NCI-H82 treated with DMSO at 0.1 percent for 48 hours (cell line): ENCODE results near the gene ROR1.
A peak's percentile ranks its signal among the peaks of the same experiment; 100 is the strongest.
"Not testable (repeated sequence)": the region's sequence is repeated elsewhere in the genome, so short reads cannot be mapped to it uniquely, and the experiment has no call there.

Experiments used
- DNase-seq: peaks from one replicate; lab custom pipeline; 2025; ENCODE audit not compliant: unreplicated experiment; lab: John Stamatoyannopoulos, UW

The ROR1 gene

DNA sequence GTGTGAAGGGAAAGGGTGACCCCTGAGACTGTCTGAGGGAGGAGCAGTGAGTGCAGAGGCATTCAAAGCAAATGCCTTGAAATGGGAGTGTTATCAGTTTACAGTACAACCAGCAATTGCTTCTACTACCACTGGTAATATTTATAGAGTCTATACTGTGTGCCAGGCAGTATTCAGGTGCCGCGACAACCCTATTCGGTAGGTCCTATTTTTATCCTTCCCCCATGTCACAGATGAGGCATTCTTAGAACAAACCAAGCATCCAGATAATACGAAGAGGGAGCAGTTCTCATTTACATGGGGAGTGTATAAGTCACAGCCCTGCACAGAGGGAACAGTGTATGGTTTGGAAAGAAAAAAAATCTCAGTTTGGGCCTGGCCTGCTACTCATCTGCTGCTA lies 18.3 kb downstream of the ROR1 start:
- no peak for DNase-seq

DNA sequence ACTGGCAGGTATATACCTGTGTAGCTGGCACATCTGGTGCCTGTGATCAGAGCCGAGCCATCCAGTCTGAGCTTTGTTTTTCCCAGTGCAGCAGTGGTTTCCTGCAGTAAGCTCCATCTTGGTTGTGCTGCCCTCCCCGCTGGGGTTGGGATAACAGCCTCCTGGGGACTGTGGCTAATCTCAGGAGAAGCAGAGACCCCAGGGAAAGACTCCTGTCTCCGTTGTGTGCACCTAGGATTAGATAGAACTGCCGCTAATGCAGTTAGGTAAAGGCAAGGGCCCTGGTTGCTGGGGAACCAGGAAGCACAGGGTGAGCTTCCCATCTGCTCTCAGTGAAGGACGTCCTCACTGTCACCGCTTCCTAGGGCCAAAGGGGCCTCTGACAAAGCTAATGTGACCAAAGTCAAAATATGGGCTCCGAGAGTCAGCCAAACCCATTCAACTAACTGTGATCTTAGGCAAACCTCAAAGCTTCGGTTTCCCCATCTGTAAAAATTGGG lies 20.0 kb downstream of the ROR1 start:
- peak; percentile 83 for DNase-seq

DNA sequence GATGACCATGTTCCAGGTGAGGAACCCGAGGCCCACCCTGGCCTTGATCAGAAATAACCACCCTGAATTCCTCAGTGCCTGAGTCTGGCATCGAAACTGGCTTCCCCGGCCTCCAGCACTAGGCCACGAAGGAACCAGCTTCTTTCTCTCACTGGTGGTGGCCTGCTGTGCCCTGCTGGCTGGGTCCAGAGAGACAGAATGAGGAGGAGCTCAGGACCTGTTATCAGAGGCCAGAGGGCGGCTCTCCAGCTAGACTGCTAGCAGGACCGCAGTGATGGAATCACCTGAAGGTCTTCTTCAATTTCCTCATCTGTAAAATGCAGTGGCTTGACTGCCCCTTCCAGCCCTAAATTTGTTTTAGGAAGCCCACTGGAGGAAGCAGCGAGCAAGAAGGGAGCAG lies 20.5 kb downstream of the ROR1 start:
- no peak for DNase-seq

DNA sequence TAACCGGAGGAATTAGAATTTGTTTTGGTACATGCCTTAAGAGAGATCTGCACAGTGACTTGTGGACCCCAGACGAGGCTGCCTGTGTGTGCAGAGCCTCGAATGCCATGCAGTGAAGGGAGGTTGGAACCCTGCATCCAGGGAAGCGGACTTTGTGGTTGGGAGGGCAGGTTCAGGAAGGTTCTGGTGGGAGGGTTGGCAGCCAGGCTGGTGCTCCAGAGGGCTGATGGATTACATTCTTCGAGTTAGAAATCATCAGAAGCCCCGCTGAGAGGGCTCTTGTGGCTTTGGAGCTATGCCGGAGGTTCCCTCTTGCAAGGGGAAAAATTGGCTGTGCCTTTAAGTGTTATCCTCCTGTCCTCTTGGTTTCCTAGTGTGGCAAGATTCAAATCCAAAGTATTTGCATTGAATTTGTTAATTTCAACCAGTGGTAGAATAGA lies 21.1 kb downstream of the ROR1 start:
- no peak for DNase-seq

DNA sequence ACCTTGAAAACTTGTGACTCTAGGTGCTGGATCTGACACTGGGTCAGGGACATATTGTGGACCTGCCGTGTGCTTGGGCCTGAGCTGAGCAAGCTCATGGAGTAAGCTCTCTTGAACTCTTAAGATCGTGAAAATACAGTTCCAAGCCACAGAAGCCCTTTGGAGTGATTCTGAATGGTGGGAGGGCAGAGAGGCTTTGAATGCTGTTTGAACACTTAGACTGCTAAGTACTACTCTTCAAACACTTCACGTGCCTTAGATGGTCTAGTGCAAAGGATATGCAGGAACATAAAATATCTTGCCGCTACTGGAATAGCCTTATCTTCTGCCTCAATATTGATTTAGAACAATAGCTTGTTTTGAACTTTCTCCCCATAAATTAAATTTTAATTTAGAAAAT lies 21.6 kb downstream of the ROR1 start:
- DNase-seq: no peak

DNA sequence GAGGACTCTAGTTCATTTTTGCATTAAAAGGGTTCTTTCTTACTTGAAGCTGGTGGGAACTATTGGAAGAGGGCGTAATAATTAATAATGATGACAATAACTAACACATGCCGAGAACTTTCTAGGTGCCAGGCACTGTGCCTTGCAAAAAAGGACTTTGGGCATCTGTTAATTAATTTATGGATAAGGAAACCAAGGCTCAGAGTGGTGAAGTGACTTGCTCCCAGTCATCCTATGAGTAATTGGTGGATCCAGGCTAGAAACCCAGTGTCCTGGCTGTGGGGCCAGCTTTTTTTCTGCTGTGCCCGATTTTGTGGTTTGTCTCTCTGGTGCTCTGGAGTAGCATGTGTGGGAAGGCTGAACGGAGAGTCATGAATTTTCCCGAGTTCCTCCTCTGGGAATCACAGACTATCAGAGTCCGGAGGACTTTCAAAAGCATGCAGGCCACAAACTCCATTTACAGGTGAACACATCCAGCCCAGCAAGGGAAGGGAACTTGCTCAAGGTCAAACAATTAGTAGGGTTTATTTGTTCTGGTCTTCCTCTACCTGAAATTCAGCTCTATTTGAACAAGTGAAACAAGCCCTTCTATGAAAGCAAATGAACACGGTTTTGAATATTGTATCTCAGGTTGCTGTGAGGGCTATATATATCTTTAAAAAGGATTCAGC lies 23.4 kb downstream of the ROR1 start:
- DNase-seq: no peak

DNA sequence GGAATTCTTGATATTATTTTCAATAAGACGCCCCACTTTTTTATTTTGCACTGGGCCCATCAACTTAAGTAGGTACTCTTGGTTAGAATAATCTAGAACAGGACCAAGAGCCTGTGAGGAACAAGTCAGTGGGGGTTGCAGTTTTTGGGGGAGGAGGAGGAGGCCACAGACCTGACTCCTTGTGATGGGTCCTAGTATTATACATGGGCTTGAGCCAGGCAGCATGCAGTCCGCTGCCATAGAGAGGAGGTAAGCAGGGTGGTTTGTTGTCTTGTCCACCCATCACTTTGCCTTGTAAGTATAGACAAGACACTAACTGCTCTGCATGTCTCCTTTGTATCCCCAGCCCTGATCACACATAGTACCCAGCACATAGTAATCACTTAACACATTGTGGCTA lies 24.5 kb downstream of the ROR1 start:
- no peak for DNase-seq

DNA sequence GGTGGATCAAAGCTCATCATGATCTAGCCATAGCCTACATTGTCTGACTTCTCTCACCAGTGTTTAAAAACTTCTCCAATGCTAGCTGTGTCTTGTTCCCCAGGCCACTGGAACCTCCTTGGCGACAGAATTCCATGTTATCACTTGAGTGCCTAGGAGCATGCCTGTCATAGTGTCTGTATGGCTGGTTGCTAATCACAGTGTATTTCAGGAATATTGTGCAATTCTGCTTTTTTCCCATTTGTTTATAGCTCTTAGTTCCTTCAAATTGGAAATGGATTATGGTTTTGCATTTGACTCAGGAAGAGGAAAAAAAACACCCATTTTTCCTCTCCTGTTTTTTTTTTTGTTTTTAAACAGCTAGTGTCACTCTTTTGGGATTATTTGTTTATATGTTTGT lies 25.5 kb downstream of the ROR1 start:
- no peak for DNase-seq

DNA sequence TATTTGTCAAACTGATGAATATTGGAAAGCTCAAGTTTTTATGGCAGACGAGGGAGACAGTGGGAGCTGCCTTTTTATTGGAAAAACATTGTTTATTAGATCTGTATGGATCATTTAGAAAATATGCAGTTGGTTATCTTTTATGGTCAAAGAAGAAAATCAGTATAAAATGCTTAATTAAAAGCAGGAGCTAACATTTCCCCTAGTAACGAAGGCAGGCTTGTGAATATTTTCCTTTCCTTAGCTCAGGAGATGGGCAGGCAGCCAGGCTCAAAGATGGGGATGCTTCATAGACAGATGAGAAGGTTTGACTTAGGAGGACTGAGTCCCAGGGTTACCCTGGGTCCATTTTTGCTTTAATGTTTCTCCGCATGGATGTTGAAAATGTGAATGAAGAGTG lies 26.0 kb downstream of the ROR1 start:
- no peak for DNase-seq

DNA sequence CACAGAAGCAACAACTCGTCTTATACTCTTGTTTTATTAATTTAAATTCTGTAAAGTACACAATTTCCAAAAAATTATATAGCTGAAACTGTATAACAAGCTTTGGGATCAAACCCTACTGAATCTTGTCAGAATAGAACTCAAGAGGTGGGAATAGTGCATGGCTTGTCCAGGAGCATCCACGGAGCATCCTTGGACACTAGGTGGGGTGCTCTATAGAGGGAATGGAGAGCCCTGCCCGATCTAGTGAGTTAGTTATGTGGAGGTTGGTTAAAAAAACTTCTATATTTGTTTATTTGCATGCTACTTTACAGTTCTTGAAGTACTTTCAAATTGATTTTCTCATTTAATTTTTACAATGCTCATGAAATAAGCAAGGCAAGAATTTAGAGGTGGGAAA lies 28.3 kb downstream of the ROR1 start:
- no peak for DNase-seq

DNA sequence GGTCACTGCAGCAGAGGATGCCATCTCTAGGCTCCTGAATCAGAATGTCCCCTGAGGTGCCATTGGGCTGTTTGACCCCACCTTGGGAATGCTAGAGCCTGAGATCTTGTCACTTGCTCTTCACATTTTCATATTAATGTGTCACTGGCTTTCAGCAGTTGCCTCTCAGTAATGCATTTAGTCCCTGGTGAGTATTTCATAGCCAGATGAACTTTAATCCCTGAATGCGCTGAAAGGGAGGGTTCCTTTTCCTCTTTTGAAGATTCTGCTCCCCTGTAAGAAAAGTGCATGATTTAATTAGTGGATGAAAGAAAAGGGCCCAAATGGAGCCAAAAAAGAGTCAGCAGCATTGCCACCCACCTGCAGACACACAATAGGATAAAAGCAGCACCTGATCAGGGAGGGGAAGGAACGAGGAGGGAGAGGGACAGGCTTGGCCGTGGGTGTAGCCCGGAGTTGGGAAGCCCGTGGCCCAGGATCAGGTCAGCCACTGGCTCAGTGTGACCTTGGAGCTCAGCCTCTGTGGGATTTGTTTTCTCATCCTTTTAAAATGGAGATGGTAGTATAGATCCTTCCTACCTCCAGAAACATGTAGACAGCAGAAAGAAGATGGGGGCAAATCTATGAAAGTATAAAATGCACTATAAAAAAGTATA lies 31.1 kb downstream of the ROR1 start:
- peak; percentile 53 for DNase-seq

DNA sequence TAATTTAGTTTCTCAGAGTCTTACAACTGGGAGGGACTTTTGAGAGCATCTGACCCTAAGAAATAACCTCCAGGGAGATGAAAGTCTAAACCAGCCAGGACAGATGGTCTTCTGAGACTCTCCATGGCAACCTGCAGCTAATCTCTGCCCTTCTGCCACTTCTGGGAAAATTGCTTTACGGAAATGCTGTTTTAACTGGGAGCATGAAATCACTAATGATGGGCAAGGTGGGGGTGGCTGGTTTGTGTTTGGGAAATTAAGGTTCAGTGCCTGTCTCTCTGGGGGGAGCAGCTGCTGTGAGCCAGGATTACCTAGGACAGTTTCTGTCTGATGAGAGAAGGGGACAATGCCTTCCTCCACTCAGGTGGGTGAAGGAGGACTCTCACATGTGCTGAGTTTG lies 33.2 kb downstream of the ROR1 start:
- DNase-seq: peak; percentile 99

DNA sequence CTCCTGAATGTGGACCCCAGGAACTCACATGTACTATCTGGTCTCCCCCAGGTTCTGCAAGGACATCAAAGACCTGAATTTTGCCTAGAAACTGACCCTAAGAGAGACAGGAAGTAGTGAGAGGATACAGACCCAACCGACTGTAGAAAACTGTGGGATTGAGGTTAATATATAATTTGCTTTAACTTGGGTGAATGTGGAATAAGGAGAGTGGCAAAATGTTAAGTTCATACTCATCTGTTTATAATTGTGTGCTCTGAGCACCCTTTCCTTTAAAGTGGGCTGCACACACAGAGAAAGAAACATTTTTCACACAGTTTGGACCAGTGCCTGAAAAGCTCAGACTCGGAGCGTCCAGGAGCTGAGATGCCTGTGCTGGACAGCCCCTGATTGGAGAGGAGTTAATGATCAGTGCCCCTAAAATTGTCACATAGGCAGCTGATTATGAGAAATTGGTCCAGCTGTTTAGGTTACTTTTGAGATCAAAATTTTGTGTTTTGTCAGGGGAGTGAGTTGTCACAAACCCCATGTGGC lies 37.2 kb downstream of the ROR1 start:
- no peak for DNase-seq

DNA sequence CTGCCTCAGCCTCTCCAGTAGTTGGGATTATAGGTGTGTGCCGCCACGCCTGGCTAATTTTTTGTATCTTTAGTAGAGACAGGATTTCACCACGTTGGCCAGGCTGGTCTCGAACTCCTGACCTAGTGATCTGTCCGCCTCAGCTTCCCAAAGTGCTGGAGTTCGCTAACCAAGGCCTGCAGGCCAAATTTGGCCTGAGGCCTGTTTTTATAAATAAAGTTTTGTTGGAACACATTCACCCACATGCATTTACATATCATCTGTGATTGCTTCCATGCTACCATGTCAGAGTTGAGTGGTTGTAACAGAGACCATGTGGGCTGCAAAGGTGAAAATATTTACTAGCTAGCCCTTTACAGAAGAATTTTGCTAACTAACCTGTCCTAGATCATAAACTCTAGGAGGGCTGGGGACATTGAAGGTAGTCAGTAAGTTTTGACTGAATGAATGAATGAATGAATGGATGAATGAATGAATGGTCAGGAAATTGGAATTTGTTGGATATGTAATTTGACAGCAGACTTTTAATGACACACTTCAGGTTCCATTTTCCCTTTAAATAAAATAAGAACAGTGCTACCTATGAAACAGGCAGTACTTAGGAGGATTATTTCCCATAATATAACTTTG lies 38.4 kb downstream of the ROR1 start:
- no peak for DNase-seq

DNA sequence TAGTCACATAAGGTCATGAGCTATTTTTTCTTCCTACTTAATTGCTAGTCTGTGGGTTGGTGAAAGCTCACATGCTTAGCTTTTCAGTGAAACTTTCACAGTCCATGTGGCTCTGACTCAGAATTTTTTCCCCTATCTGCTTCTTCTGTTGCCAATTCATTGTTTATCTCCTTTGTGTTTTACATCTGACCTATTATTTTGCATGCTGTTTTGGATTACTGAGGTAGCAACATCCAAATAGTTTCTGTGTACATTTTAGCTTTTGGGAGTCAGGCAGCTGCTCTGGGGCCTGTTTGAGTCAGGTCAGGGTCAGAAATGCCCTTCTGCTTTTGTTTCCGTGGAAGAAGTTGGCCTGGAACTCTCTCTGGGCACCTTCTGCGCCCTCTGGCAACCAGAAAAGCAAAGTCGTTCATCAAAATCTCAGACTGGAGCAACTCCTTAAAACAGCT lies 40.0 kb downstream of the ROR1 start:
- no peak for DNase-seq

DNA sequence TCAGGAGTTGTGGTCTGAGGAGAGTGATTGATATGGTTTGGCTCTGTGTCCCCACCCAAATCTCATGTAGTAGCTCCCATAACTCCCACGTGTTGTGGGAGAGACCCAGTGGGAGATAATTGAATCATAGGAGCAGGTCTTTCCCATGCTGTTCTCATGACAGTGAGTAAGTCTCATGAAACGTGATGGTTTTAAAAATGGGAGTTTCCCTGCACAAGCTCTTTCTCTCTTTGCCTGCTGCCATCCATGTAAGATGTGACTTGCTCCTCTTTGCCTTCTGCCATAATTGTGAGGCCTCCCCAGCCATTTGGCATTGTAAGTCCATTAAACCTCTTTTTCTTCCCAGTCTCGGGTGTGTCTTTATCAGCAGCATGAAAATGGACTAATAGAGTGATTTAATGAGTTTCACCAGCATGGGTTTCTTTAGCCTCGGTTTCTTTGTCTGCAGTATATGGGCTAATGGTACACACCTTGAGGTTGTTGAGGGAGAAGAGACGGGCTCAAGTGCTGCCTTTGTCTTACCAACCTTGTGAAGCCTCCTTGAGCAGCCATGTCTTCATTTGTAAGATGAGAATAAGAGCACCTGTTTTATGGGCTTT lies 42.5 kb downstream of the ROR1 start:
- DNase-seq: not testable (repeated sequence)

DNA sequence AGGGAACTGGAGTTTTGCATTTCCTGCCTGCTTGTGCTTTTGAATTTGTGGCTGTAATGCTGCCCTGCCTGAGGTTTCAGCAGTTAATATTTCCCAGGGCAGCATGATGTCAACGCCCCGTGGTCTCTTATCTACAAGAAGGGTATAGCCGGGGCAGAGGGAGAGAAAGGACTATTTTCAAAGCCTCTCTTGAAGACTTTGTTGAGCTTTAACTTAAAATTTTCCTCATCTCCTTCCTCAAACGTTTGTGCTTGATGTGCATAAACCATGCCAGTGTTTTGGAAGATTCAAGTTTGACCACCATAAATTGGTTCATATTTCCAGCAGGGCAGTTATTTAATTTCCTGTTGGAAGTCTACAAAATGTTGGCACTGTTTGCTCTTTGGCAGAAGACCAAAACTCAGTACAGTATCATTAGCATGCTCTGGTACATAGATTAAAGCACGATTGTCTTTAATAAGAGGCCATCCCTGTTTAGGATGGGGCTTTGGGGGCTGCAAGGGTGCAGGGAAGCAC lies 43.4 kb downstream of the ROR1 start:
- no peak for DNase-seq

DNA sequence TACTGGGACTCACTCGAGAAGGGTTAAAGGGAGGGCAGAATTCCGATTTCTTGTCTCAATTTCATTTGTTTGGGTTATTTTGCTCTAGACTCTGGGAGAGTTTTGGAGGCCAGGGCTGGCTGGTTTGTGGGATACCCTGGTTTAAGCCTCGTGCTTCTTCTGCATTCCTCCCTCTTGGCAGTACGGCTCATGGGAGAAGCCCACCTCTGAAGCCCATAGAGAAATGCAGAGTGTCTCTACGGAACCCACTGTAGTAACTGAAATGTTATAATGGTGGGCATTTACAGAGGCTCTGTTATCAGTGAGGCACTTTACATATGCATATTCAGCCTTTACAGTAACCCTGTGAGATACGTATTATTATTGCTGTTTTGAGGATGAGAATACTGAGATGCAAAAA lies 43.9 kb downstream of the ROR1 start:
- DNase-seq: no peak

DNA sequence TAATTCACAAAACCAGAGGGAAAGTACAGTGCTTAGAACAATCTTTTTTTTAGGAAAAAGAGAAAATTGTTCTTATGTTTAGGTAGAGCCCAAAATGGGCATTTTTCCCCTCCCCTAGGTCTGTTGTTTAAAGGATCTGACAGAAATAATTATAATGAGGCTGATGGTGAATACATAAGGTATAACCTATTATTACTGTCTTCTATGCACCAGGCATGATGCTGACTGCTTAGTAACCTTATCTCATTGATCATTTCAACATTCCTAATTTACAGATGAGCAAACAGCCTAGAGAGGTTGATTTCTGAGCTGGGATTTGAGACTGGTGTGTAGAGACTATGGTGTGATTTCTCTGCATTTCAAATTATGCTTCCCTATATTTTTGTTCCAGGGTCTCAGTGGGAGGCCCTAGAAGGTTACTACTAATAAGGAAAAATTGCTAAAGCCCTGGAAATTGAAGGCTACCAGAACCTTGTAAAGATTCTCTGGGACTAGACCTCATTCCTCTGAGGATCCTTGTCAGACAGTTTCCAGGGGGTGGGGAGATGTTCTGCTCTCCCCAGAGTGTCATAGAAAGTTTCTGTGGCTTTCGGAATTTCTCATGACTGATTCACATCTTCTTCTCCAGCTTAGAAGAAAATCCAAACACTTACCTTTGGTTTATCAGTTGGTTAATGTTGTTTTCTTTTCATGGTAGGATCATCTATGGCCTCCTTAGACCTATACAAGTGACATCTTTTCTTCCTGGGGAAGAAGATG lies 44.9 kb downstream of the ROR1 start:
- no peak for DNase-seq

DNA sequence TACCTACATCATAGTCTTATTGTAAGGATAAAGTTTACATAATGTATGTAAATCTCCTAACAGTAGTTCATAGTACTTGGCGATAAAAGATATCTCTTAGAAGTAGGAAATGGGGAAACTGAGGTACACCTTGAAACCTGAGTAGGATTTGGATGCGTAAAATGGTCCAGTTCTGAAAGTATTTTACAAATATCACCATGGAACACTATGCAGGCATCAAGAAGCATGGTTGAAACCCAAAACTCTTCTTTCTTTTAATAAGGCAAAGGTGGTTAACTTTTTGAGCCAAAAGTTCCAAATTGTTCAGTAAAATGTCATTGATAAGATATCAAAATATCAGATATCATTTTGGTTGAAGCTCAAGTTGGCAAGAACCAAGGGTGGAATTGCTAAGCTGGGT lies 46.0 kb downstream of the ROR1 start:
- DNase-seq: no peak
